Nephron (organoid): ENCODE measurements around the gene RREB1.
A peak's percentile ranks its signal among the peaks of the same experiment; 100 is the strongest.

Experiments
- H3K27ac Mint-ChIP-seq, 3 experiments: 2 replicates each; pipeline ENCODE4 v1.8.0; 2020; ENCODE audit warnings: mixed read lengths in 3 of 3, mild to moderate bottlenecking in 2 of 3, moderate library complexity in 1 of 3
- H3K27me3 Mint-ChIP-seq: 2 replicates; pipeline ENCODE4 v1.8.0; 2021; ENCODE audit warnings: low read depth, mild to moderate bottlenecking, moderate library complexity, mixed read lengths
- H3K36me3 Mint-ChIP-seq: 2 replicates; pipeline ENCODE4 v1.8.0; 2020; ENCODE audit warnings: low read depth, mixed read lengths
- H3K4me1 Mint-ChIP-seq: 2 replicates; pipeline ENCODE4 v1.8.0; 2020; ENCODE audit warnings: mixed read lengths
- H3K4me3 Mint-ChIP-seq, 3 experiments: 2 replicates each; pipeline ENCODE4 v1.8.0; 2020; ENCODE audit warnings: mild to moderate bottlenecking in 3 of 3, mixed read lengths in 3 of 3, moderate library complexity in 2 of 3
- H3K9me3 Mint-ChIP-seq: 2 replicates; pipeline ENCODE4 v1.8.0; 2020; ENCODE audit warnings: mixed read lengths
- TF ChIP-seq, protein P1 (sequence below), 3 experiments: fragments of 200-600 bp; sonication (generic); IDR thresholded peaks; one replicate each; pipeline ENCODE4 v1.5.0; 2021; ENCODE audit warnings: antibody characterized with exemption in 3 of 3; ENCODE audit not compliant: unreplicated experiment in 3 of 3

RREB1 gene, protein sequence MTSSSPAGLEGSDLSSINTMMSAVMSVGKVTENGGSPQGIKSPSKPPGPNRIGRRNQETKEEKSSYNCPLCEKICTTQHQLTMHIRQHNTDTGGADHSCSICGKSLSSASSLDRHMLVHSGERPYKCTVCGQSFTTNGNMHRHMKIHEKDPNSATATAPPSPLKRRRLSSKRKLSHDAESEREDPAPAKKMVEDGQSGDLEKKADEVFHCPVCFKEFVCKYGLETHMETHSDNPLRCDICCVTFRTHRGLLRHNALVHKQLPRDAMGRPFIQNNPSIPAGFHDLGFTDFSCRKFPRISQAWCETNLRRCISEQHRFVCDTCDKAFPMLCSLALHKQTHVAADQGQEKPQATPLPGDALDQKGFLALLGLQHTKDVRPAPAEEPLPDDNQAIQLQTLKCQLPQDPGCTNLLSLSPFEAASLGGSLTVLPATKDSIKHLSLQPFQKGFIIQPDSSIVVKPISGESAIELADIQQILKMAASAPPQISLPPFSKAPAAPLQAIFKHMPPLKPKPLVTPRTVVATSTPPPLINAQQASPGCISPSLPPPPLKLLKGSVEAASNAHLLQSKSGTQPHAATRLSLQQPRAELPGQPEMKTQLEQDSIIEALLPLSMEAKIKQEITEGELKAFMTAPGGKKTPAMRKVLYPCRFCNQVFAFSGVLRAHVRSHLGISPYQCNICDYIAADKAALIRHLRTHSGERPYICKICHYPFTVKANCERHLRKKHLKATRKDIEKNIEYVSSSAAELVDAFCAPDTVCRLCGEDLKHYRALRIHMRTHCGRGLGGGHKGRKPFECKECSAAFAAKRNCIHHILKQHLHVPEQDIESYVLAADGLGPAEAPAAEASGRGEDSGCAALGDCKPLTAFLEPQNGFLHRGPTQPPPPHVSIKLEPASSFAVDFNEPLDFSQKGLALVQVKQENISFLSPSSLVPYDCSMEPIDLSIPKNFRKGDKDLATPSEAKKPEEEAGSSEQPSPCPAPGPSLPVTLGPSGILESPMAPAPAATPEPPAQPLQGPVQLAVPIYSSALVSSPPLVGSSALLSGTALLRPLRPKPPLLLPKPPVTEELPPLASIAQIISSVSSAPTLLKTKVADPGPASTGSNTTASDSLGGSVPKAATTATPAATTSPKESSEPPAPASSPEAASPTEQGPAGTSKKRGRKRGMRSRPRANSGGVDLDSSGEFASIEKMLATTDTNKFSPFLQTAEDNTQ (N-terminal part only)

DNA sequence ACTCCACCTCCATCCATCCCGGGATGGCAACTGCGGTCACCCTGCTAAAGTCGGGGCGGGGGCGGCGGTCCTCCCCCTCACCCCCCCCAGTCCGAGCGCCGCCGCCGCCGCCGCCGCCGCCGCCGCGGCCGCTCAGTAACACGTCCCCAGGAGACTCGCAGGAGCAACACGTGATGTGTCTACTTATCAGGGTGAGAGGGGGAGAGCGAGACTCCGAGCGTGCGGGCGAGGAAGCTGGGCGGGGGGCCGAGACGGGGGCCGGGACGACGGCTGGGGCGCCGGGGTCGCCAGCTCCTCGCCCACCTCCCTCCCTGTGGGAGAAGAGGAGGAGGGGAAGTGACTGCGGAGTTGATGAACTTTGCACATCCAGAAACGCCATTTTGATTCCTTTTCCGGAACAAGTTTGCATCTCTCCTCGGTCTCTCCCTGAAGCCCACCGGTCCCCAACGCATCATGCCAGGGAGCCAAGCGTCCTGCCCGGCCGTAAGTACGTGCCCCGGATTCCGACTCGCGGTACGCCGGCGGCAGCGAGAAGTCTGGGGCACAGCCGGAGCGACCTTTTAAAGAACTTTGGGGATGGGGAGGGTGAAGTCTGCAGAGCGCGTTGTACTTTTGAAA lies at the start of gene RREB1:
Gene RREB1 (plus strand): TSS at position 384 of the 618 bp plus-strand sequence. CDS start 73,951 bp downstream, outside the sequence.
- H3K27ac Mint-ChIP-seq = peak within 1 kb of the TSS; percentile 61 to 93 (median 92)
- TF ChIP-seq, protein P1, sequence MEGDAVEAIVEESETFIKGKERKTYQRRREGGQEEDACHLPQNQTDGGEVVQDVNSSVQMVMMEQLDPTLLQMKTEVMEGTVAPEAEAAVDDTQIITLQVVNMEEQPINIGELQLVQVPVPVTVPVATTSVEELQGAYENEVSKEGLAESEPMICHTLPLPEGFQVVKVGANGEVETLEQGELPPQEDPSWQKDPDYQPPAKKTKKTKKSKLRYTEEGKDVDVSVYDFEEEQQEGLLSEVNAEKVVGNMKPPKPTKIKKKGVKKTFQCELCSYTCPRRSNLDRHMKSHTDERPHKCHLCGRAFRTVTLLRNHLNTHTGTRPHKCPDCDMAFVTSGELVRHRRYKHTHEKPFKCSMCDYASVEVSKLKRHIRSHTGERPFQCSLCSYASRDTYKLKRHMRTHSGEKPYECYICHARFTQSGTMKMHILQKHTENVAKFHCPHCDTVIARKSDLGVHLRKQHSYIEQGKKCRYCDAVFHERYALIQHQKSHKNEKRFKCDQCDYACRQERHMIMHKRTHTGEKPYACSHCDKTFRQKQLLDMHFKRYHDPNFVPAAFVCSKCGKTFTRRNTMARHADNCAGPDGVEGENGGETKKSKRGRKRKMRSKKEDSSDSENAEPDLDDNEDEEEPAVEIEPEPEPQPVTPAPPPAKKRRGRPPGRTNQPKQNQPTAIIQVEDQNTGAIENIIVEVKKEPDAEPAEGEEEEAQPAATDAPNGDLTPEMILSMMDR (IDR thresholded peaks at IDR 0.05; ENCODE audit: unreplicated experiment in 3 of 3) = no peak
- peak within 1 kb of the TSS; percentile 94 to 95 (median 95) for H3K4me3 Mint-ChIP-seq

DNA sequence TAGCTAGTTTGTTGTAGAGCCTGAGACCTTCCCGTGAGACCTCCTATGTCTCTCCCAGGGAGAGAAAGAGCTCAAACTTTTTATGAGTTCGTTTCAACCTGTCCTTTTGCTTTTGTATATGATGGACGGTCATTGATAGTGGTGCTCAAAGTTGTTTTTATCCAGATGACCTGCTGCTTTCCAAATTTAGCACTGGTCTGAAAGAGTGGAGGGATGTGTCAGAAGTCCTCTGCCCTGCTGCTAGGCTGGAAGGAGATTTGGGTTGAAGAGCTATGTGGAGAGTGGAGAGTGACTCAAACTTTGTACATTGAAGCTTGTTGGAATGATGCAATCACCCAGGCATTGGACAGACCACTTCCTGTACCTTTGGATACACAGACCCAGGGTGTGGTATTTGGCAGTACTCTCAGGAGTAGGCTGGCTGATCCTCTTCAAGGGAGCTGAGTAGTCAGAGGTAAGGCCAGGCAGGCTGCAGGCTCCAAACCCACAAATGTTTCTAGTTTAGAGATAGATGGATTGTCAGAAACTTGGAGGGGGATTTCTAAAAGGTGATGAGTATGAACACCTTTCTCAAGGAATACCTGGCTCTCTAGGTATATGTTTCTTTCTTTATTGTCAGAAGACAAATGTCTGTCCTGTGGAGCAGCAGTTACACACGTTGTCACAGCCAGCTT lies 49.4 kb upstream of the RREB1 start:
- H3K4me3 Mint-ChIP-seq = no peak overlapping the region
- H3K36me3 Mint-ChIP-seq = no peaks in the 10 kb centered on the region
- no peaks in the 10 kb centered on the region for H3K9me3 Mint-ChIP-seq
- peaks cover 10% of the 10 kb centered on the region for H3K4me1 Mint-ChIP-seq
- TF ChIP-seq, protein P1 (IDR thresholded peaks at IDR 0.05; ENCODE audit: unreplicated experiment in 3 of 3) = no peak
- H3K27ac Mint-ChIP-seq = no peak overlapping the region
- H3K27me3 Mint-ChIP-seq = no peaks in the 10 kb centered on the region

More for the DNA sequence above, at the start of gene RREB1:
- no peaks in the 10 kb centered on the region for H3K9me3 Mint-ChIP-seq
- peaks cover 39% of the 10 kb centered on the region for H3K4me1 Mint-ChIP-seq
- H3K36me3 Mint-ChIP-seq = no peaks in the 10 kb centered on the region
- H3K27me3 Mint-ChIP-seq = peaks cover 4% of the 10 kb centered on the region

DNA sequence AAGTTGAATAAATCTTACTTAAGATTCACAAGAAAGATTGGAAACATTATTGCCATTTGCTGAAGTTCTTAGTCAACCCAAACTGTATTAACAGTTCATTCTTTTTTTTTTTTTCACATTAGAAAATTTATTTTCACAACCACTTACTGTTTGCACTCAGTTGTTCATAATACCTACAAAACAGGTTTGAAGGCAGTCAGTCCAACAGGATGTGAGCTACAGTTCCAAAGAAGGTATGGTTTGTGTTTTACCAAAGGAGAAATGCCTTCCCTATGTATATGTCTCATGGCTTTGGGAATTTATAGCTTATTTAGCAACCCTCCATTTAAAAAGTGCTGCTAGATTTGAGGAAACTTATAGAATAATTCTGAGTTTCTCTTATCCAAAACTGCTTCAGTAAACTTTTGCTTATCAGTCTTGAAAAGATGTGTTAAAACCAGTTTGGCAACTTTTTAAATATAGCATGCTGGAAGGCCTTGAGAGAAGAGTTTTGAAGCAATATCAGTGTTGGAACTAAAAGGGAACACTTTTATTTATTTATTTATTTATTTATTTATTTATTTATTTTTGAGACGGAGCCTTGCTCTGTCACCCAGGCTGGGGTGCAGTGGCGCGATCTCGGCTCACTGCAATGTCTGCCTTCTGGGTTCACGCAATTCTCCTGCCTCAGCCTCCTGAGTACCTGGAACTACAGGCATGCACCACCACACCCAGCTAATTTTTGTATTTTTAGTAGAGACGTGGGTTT lies 46.8 kb upstream of the RREB1 start:
- H3K4me3 Mint-ChIP-seq = no peak overlapping the region
- no peaks in the 10 kb centered on the region for H3K27me3 Mint-ChIP-seq
- H3K4me1 Mint-ChIP-seq = peaks cover 10% of the 10 kb centered on the region
- H3K9me3 Mint-ChIP-seq = no peaks in the 10 kb centered on the region
- TF ChIP-seq, protein P1 (IDR thresholded peaks at IDR 0.05; ENCODE audit: unreplicated experiment in 3 of 3) = no peak
- no peaks in the 10 kb centered on the region for H3K36me3 Mint-ChIP-seq
- H3K27ac Mint-ChIP-seq = no peak overlapping the region

DNA sequence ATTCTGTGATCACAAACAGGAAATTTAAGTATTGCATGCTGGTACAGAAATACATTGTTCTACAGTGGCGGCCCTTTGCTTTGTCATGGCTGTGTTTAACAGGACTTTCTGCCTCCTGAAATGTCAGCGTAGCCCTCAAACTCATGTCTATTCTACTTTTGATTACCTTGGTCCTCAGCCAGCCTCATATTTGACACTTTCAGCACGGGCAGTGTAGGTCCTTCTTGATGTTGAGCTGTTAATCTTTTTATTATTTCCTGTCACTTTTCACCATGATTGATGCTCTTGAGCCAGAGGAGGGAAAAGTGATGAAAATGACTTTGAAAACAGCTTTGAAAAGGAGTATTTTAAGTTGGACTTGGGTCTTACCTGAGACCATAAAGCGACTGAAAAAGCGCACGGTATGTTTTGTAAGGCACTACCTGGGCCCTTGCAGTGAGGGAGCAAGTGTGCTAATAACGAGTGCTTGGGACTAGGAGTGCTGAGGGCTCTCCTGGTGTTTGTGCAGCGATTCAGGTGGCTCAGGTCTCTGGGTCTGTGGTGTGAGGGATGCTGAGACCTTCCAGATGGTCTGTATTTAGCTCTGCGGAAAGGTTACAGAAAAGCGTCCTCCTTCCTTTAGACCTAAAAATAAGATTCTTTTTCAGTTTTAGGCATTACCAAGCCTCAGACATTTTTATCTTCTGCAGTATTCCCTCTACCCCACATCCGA lies 45.2 kb upstream of the RREB1 start:
- H3K27me3 Mint-ChIP-seq = no peaks in the 10 kb centered on the region
- no peaks in the 10 kb centered on the region for H3K36me3 Mint-ChIP-seq
- no peak overlapping the region for H3K27ac Mint-ChIP-seq
- H3K4me1 Mint-ChIP-seq = peaks cover 10% of the 10 kb centered on the region
- H3K9me3 Mint-ChIP-seq = no peaks in the 10 kb centered on the region
- H3K4me3 Mint-ChIP-seq = no peak overlapping the region
- TF ChIP-seq, protein P1 (IDR thresholded peaks at IDR 0.05; ENCODE audit: unreplicated experiment in 3 of 3) = no peak
